GM23338 (cell line): ENCODE measurements around the gene MPPED2. TPM values are rescaled to one million over a fixed set of nuclear protein-coding genes. Genes with fewer than 3 reads are reported as not detected.

Source experiments
- ATAC-seq: fragments of 200-7000 bp; cut with Tn5 transposase; 3 replicates; pipeline ENCODE4 v1.9.1; 2020
- DNase-seq: peaks from one replicate; pipeline ENCODE4 v3.0.0-alpha.2; 2015; ENCODE audit warnings: low spot score
- H2AFZ ChIP-seq: fragments of 200-600 bp; sonication (generic); 2 replicates; pipeline ENCODE4 v1.8.0; 2016; ENCODE audit warnings: antibody characterized with exemption, mild to moderate bottlenecking, moderate library complexity
- H3F3A ChIP-seq: fragments of 200-600 bp; sonication (generic); replicated peaks from 2 replicates; pipeline ENCODE4 v1.8.0; 2017; ENCODE audit warnings: antibody characterized with exemption, mixed run types, low read depth
- H3K27ac ChIP-seq: fragments of 200-600 bp; sonication (generic); 2 replicates; pipeline ENCODE4 v1.6.1; 2016; ENCODE audit warnings: low read depth
- H3K27me3 ChIP-seq: fragments of 200-600 bp; sonication (generic); 2 replicates; pipeline ENCODE4 v1.8.0; 2016; ENCODE audit warnings: mild to moderate bottlenecking, mixed run types, moderate library complexity; ENCODE audit not compliant: insufficient read depth
- H3K36me3 ChIP-seq: fragments of 200-600 bp; sonication (generic); 2 replicates; pipeline ENCODE4 v1.8.0; 2016; ENCODE audit warnings: mild to moderate bottlenecking; ENCODE audit not compliant: insufficient read depth
- H3K4me1 ChIP-seq: fragments of 200-600 bp; sonication (generic); 2 replicates; pipeline ENCODE4 v1.8.0; 2016; ENCODE audit warnings: mild to moderate bottlenecking, moderate library complexity; ENCODE audit not compliant: insufficient read depth
- H3K4me2 ChIP-seq: fragments of 200-600 bp; sonication (generic); 2 replicates; pipeline ENCODE4 v1.7.1; 2017; ENCODE audit warnings: mixed run types
- H3K4me3 ChIP-seq: fragments of 200-600 bp; sonication (generic); 2 replicates; pipeline ENCODE4 v1.6.1; 2016; ENCODE audit warnings: mixed run types
- H3K79me2 ChIP-seq: fragments of 200-600 bp; sonication (generic); replicated peaks from 2 replicates; pipeline ENCODE4 v1.8.0; 2017; ENCODE audit warnings: mild to moderate bottlenecking; ENCODE audit not compliant: insufficient read depth
- H3K9me2 ChIP-seq: fragments of 200-600 bp; sonication (generic); 2 replicates; pipeline ENCODE4 v1.8.0; 2017; ENCODE audit not compliant: insufficient read depth
- H4K20me1 ChIP-seq: fragments of 200-600 bp; sonication (generic); replicated peaks from 2 replicates; pipeline ENCODE4 v1.8.0; 2017; ENCODE audit warnings: mild to moderate bottlenecking; ENCODE audit not compliant: insufficient read depth
- H3K27ac Mint-ChIP-seq: 2 replicates; pipeline ENCODE4 v1.8.0; 2020; ENCODE audit warnings: inconsistent platforms, mild to moderate bottlenecking, moderate library complexity, mixed read lengths
- H3K27me3 Mint-ChIP-seq: 3 replicates; pipeline ENCODE4 v1.8.0; 2022; ENCODE audit warnings: low read depth, mild to moderate bottlenecking, moderate library complexity, mixed read lengths, inconsistent platforms; ENCODE audit not compliant: insufficient read depth, poor library complexity
- H3K36me3 Mint-ChIP-seq: 3 replicates; pipeline ENCODE4 v1.8.0; 2021; ENCODE audit warnings: low read depth, mild to moderate bottlenecking, inconsistent platforms, moderate library complexity, mixed read lengths
- H3K4me1 Mint-ChIP-seq: 3 replicates; pipeline ENCODE4 v1.8.0; 2020; ENCODE audit warnings: mild to moderate bottlenecking, inconsistent platforms, mixed read lengths
- H3K4me3 Mint-ChIP-seq: 3 replicates; pipeline ENCODE4 v1.8.0; 2021; ENCODE audit warnings: moderate library complexity, mild to moderate bottlenecking, inconsistent platforms, mixed read lengths
- H3K9me3 Mint-ChIP-seq: 3 replicates; pipeline ENCODE4 v1.8.0; 2020; ENCODE audit warnings: moderate library complexity, mild to moderate bottlenecking, inconsistent platforms, mixed read lengths
- CREB1 ChIP-seq: fragments of 250-450 bp; sonication (Bioruptor Pico); IDR thresholded peaks from 2 replicates; pipeline ENCODE4 v1.5.0; 2020; ENCODE audit warnings: low read depth, mild to moderate bottlenecking, moderate library complexity
- JUNB ChIP-seq: IDR thresholded peaks from one replicate; pipeline ENCODE4 v1.6.1; 2016; ENCODE audit warnings: antibody characterized with exemption; ENCODE audit not compliant: unreplicated experiment
- ZNF331 ChIP-seq: fragments of 250-450 bp; sonication (Bioruptor Pico); IDR thresholded peaks from 2 replicates; pipeline ENCODE4 v1.5.0; 2020; ENCODE audit warnings: low read depth, mild to moderate bottlenecking, moderate library complexity
- ZNF462 ChIP-seq: fragments of 250-450 bp; sonication (Bioruptor Pico); IDR thresholded peaks from 2 replicates; pipeline ENCODE4 v1.5.0; 2020; ENCODE audit warnings: mild to moderate bottlenecking, moderate library complexity
- polyA plus RNA-seq: library from polyadenylated mRNA; unstranded; fragments of >200 nt; fragmentation: Nextera tagmentation; extraction: Ambion mirVana; gene quantifications from 2 replicates; pipeline ENCODE4 v1.2.1, GENCODE V29; 2016
- total RNA-seq: library from RNA; depleted of rRNA; stranded (reverse); fragments of >200 nt; shearing (Covaris generic); gene quantifications from 2 replicates; pipeline ENCODE4 v1.2.3, GENCODE V29; 2014

The MPPED2 gene
- total and polyA plus RNA-seq, 2 experiments from 2014 or later: 4.4 to 6.8 TPM

- TF ChIP-seq ZNF462 (CRISPR knock-in tag) (no peak), JUNB (no peak), CREB1 (no peak)
These were observed 84.4 kb downstream of the MPPED2 start (continued) for GRCh38 chr11:30501744-30502143.

GRCh38 chr11:30499940-30500339, 86.2 kb downstream of the MPPED2 start:
- Mint-ChIP-seq H3K27ac (no peak overlapping the region), H3K4me1 (peaks cover 12% of the 10 kb centered on the region; the same call in 2 of the 3 replicates)

More at GRCh38 chr11:30499940-30500339, 86.2 kb downstream of the MPPED2 start:
- Mint-ChIP-seq H3K36me3 (no peaks in the 10 kb centered on the region), H3K4me3 (no peak overlapping the region), H3K9me3 (no peaks in the 10 kb centered on the region), H3K27me3 (no peaks in the 10 kb centered on the region)
- Histone ChIP-seq H3K27me3 (no peaks in the 10 kb centered on the region), H3K4me2 (no peak overlapping the region), H3K36me3 (no peaks in the 10 kb centered on the region), H3K4me3 (no peak overlapping the region), H3K27ac (no peak overlapping the region), H2AFZ (no peak overlapping the region), H3K79me2 (no peaks in the 10 kb centered on the region), H3K4me1 (peaks cover 3% of the 10 kb centered on the region; the same call in 1 of the 2 replicates), H3K9me2 (peaks cover 9% of the 10 kb centered on the region; the same call in 1 of the 2 replicates), H4K20me1 (no peaks in the 10 kb centered on the region), H3F3A (no peaks in the 10 kb centered on the region)
- ATAC-seq: no peak
- DNase-seq: no peak
- TF ChIP-seq ZNF331 (CRISPR knock-in tag) (no peak), ZNF462 (CRISPR knock-in tag) (no peak)
